Adrenal gland (tissue), 12 donors: ENCODE measurements around the gene MICU2. TPM values are rescaled to one million over a fixed set of nuclear protein-coding genes. Genes with fewer than 3 reads are reported as not detected.

Experiments
- DNase-seq, 7 donors: peaks; one replicate each; pipeline ENCODE4 v3.0.0-alpha.2; 2019 to 2020
- H3K27ac ChIP-seq, 5 donors: fragments of 200-600 bp; sonication (generic) in 4 of 5; 1 replicate in 3 of 5; 2 replicates in 2 of 5; pipeline versions ENCODE4 v1.5.1 to v1.8.0; 2016 to 2020; ENCODE audit warnings: mild to moderate bottlenecking in 1 of 5
- H3K27me3 ChIP-seq: fragments of 200-600 bp; 2 replicates; pipeline ENCODE4 v1.8.0; 2021
- H3K36me3 ChIP-seq, 2 donors: fragments of 200-600 bp; replicated peaks in 1 of 2; 1 replicate in 1 of 2; 2 replicates in 1 of 2; pipeline versions ENCODE4 v1.5.1 to v1.8.0; 2018 to 2022
- H3K4me1 ChIP-seq, 2 donors: fragments of 200-600 bp; replicated peaks in 1 of 2; 1 replicate in 1 of 2; 2 replicates in 1 of 2; pipeline versions ENCODE4 v1.5.1 to v1.8.0; 2018 to 2021
- H3K4me3 ChIP-seq, 4 donors: fragments of 200-600 bp; sonication (generic) in 3 of 4; one replicate each; pipeline ENCODE4 v1.5.1; 2016 to 2018
- H3K9me3 ChIP-seq, 3 donors: fragments of 200-600 bp; sonication (generic) in 1 of 3; replicated peaks in 1 of 3; 1 replicate in 2 of 3; 2 replicates in 1 of 3; pipeline versions ENCODE4 v1.5.1 to v1.8.0; 2016 to 2021
- CTCF ChIP-seq, 6 experiments: fragments of 450-650 bp in 4 of 6; fragments of 200-600 bp in 2 of 6; sonication (generic) in 1 of 6; IDR thresholded peaks; 1 replicate in 5 of 6; 2 replicates in 1 of 6; pipeline versions ENCODE4 v1.5.1 to v1.8.0; 2016 to 2021; ENCODE audit warnings: antibody characterized with exemption in 6 of 6, mild to moderate bottlenecking in 2 of 6, moderate library complexity in 1 of 6
- POLR2A ChIP-seq, 2 donors: fragments of 450-650 bp; IDR thresholded peaks; one replicate each; pipeline ENCODE4 v1.6.1; 2017; ENCODE audit warnings: antibody characterized with exemption in 2 of 2, mild to moderate bottlenecking in 2 of 2, moderate library complexity in 1 of 2
- WGBS, 4 donors: extraction: QIAGEN DNeasy Blood & Tissue Kit in 2 of 4; methylation state at CpG; one replicate each; pipeline versions ENCODE4 v1.1.5 to v1.1.7; 2013 to 2017; 5-methylcytosine and 5-hydroxymethylcytosine counted together
- intact Hi-C, 2 donors: fragments of 100-400 bp; cut with DNase I; formaldehyde crosslinking; loops; one replicate each; pipeline versions ENCODE4 v1.14.1 to v1.15.0; 2022 to 2023
- polyA plus RNA-seq, 3 donors: library from polyadenylated mRNA; stranded (reverse); fragments of 200-250 nt in 2 of 3; fragments of 350-450 nt in 1 of 3; fragmentation: Illumina TruSeq in 1 of 3; extraction: RNeasy Lipid Tissue Mini Kit (QIAGEN cat#74804) in 1 of 3; gene quantifications; one replicate each; pipeline ENCODE4 v1.2.3, GENCODE V29; 2013 to 2014
- total RNA-seq, 9 donors: library from RNA; depleted of rRNA in 4 of 9; stranded (reverse); fragments of >200 nt in 4 of 9; fragments of 120-200 nt in 1 of 9; fragmentation: NEBNext Ultra II Directional in 1 of 9; extraction: Animal tissue kit (Norgen Biotek cat#: 25700) in 1 of 9; gene quantifications; one replicate each; pipeline versions ENCODE4 v1.1.0 to v1.2.4, GENCODE V29; 2013 to 2023
- donor health status: healthy with polysubstance abuse.
- donor health status: Bipolar disorder and iron deficiency.
- donor health status: DM: yes; HTN: yes; CAD: no.
- donor health status: DM: no; HTN: no; CAD: no.
- donor health status: DM: no; HTN: no; CAD: no.
- donor health status: DM: yes; HTN: yes; CAD: no.

Gene MICU2
- total and polyA plus RNA-seq, 12 donors: 39.7 to 157 (median 59.7) TPM

GRCh38 chr13:21522847-21523246 lies 81.1 kb downstream of the MICU2 start:
- TF ChIP-seq CTCF (IDR thresholded peaks at IDR 0.05) (no peak), POLR2A (IDR thresholded peaks at IDR 0.05) (no peak)
- no peaks in the 10 kb centered on the region for H3K4me1 ChIP-seq
- 85 to 97% (median 93%) methylated on average over 2 of the region's 2 CpGs for WGBS, 4 donors
- no peaks in the 10 kb centered on the region for H3K27me3 ChIP-seq
- H3K9me3 ChIP-seq: no peaks in the 10 kb centered on the region
- peaks cover 0 to 11% of the 10 kb centered on the region in 2 donors for H3K36me3 ChIP-seq
- H3K27ac ChIP-seq: no peak overlapping the region
- no peak for DNase-seq
- intact Hi-C loops: no loop called here
- no peak overlapping the region for H3K4me3 ChIP-seq

GRCh38 chr13:21522130-21522529 lies 81.8 kb downstream of the MICU2 start:
- intact Hi-C loops: no loop called here
- Histone ChIP-seq H3K9me3 (no peaks in the 10 kb centered on the region), H3K4me1 (no peaks in the 10 kb centered on the region), H3K27ac (no peak overlapping the region), H3K36me3 (peaks cover 0 to 11% of the 10 kb centered on the region in 2 donors), H3K4me3 (no peak overlapping the region), H3K27me3 (no peaks in the 10 kb centered on the region)
- 93 to 100% (median 100%) methylated on average over 1 of the region's 1 CpG for WGBS, 4 donors
- no peak for DNase-seq
- TF ChIP-seq POLR2A (IDR thresholded peaks at IDR 0.05) (no peak), CTCF (IDR thresholded peaks at IDR 0.05) (no peak)

GRCh38 chr13:21518617-21519144 lies 85.3 kb downstream of the MICU2 start:
- TF ChIP-seq CTCF (IDR thresholded peaks at IDR 0.05) (no peak), POLR2A (IDR thresholded peaks at IDR 0.05) (no peak)

GRCh38 chr13:21517576-21517975 lies 86.4 kb downstream of the MICU2 start:
- Histone ChIP-seq H3K36me3 (peaks cover 0 to 15% of the 10 kb centered on the region in 2 donors), H3K9me3 (no peaks in the 10 kb centered on the region)
- 88 to 99% (median 91%) methylated on average over 16 of the region's 16 CpGs for WGBS, 4 donors

More at GRCh38 chr13:21518617-21519144, 85.3 kb downstream of the MICU2 start:
- H3K27ac ChIP-seq: no peak overlapping the region
- 91 to 99% (median 97%) methylated on average over 8 of the region's 8 CpGs for WGBS, 4 donors
- no peaks in the 10 kb centered on the region for H3K27me3 ChIP-seq
- H3K9me3 ChIP-seq: no peaks in the 10 kb centered on the region
- intact Hi-C loops: no loop called here
- no peak overlapping the region for H3K4me3 ChIP-seq
- peaks cover 0 to 15% of the 10 kb centered on the region in 2 donors for H3K36me3 ChIP-seq
- no peaks in the 10 kb centered on the region for H3K4me1 ChIP-seq
- no peak for DNase-seq

More at GRCh38 chr13:21517576-21517975, 86.4 kb downstream of the MICU2 start:
- DNase-seq: no peak
- intact Hi-C loops: no loop called here
- TF ChIP-seq CTCF (IDR thresholded peaks at IDR 0.05) (no peak), POLR2A (IDR thresholded peaks at IDR 0.05) (no peak)
- Histone ChIP-seq H3K4me3 (no peak overlapping the region), H3K4me1 (no peaks in the 10 kb centered on the region), H3K27ac (no peak overlapping the region), H3K27me3 (no peaks in the 10 kb centered on the region)
